Hematopoietic multipotent progenitor cell treated with erythropoietin and hydrocortisone succinate and interleukin-3 and kit ligand, for 15 days (in vitro differentiated cells): ENCODE results near the gene SHISAL2B.
"Not testable (repeated sequence)": the region's sequence is repeated elsewhere in the genome, so short reads cannot be mapped to it uniquely, and the experiment has no call there.

Source experiments
- DNase-seq: peaks from one replicate; pipeline ENCODE4 v3.0.0-alpha.2; 2015; ENCODE audit warnings: low spot score

The SHISAL2B gene

DNA sequence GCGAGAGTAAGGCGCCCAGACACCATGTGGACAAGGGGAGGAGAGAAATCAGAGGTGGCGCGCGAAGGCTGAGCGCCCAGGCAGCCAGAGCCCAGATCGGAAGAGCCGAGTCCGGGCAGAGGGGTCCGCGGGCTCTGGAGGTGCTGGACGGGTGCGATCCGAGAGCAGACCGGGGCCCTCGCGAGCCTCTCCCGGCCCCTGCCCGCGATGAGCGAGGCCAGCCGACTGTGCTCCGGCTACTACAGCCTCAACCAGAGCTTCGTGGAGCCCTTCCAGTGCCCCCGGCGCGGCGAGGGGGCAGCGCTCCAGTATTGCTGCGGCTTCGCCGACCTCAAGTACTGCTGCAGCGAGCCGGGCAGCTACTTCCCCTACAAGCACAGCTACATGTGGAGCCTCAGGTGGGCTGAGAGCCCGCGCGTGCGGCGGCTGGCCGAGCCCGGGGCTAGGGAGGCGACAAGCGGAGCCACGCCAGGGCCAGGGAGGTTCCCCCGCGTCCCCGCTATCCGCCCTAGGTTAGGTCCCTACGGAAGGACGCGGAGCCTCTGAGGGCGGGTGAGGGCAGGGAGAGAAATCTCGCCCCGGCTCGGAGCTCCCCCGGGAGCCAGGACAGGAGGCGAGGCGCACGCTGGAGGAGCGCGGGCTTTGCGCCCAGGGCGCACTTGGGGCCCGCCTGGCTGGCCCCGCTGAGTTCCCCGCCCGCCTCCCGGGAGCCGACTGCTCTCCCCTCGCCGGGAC is at the start of gene SHISAL2B:
TSS of gene SHISAL2B (plus strand) at position 87 of the 735 bp plus-strand sequence. CDS start at position 208, 121 bp downstream.
- no peak for DNase-seq

DNA sequence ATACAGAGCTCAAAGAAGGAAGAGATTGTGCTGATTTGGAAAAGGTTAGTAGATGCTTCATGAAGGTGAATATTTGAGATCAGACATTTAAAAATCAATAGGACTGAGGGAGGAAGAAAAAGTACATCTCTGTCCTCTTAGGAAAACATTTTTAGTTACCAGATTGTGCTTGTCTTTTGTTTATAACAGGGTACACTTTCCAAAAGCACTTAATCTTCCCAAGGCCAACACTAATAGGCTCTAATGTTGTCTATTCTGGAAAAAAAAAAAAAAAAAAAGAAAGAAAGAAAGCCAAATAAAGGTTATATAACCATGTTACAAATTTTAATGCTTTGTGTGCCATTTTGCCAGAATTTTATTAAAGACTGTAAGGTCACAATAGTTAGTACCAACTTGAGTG is 45.5 kb upstream of the SHISAL2B start:
- DNase-seq: no peak

DNA sequence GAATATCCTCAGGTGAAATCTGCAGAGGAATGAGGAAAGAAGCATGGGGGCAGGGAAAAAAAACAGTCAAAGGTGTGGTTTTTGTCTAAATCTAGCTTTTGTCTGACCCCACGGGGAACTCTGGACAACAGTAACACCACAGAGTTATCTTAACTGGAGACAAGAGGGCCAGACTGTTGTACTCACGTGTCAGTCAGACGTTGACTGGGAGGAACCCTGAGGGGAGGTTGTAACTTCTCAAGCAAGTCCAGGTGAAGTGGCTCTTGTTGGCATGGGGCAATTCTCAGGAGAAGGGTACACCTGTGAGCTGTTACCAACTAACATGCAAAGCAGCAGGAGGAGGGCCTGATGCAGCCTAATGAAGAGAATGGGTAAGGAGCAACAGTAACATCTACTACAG is 44.1 kb upstream of the SHISAL2B start:
- DNase-seq: no peak

DNA sequence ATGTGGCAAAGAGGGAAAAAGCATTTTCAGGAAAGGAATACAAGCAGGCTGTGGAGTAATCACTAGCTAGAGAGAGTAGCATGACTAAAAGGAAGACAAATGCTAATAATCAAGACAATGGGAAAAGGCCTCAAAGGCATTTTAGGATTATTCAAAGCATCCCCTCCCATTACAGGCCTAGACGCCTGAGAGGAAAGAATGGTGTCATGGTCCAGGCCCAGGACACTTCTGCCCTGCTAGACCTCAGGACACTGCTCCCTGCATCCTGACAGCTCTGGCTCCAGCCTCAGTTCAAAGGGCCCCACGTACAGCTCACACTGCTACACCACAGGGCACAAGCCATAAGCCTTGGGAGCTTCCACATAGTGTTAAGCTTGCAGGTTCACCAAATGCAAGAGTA is 40.8 kb upstream of the SHISAL2B start:
- no peak for DNase-seq

DNA sequence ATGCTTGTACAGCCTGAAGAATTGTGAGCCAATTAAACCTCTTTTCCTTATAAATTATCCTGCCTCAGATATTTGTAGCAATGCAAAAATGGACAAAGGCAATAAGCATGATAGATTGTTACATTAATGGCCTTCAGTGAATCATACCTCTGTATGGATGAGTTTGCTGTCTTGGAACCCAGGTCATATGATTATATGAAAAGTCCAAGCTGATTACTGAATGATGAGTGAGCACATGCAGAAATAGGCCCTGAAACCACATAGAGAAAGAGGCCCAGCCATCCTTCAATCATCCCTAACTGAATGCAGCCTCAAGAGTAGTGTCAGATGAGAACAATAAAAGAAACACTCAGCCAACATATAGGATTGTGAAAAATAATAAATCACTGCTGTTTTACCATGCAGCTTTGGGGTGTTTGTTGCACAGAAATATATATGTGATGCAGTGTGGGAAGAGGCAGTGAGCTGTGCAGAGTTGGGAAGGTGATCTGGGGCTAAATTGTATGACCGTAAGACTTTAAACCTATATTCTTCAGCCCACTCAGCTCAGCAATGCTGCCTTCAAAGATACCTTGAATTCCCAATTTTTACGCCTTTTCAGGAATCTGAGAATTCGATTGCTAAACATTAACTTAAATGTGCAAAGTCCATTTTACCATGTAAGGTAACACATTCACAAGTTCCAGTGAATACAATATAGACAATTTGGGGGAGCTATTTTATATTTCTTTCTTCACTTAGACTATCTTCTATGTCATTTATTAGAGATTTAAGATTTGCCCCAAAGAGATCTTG is 36.3 kb upstream of the SHISAL2B start:
- no peak for DNase-seq

DNA sequence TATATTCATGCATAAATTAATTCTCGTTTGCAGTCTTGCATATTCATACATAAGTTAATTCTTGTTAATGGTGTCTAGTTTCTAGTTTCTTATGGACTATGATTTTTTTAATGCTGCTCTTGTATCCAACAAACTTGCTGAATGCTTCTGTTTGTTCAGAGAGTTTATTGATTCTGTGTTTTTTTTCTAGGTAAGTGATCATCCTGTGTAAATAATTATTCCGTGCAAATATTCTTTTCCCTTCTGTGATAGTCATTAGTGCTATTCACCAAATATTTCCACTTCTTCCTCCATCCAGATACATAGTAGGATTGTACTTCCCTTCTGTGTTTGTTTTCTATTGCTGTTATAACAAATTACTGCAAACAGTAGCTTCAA is 35.8 kb upstream of the SHISAL2B start:
- DNase-seq: no peak

DNA sequence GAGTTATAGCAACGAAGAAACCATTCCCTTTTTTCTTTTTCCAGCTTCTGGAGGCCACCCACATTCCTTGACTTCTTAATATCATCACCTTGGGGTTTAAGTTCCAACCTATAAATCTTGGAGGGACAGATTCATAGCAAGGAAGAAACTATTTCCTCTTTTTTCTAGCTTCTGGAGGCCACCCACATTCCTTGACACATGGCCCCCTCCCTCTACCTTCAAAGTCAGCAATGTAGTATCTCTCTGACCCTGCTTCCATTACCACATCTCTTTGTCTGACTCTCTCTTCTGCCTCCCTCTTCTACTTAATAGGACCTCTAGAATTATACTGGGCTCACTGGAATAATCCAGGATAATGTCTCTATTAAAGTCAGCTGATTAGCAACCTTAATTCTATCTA is 34.7 kb upstream of the SHISAL2B start:
- DNase-seq: no peak

DNA sequence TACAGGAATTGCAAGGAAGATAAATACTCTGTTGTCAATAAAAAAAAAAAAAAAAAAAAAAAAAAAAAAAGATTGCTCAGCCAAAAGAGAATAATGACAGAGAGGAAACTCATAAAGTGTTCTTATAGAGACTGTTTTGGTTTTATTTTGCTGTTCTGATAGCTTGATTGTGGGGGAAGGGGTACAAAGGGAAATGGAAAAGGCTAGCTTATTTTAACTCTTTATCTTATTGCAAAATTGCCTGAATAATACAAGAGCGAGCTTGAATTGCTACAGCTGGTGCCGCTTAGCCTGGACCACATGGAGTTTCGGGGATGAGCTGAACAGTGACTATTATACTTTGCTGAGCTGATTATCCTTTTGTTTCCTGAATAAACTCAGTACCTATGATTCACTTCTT is 31.0 kb upstream of the SHISAL2B start:
- DNase-seq: no peak

DNA sequence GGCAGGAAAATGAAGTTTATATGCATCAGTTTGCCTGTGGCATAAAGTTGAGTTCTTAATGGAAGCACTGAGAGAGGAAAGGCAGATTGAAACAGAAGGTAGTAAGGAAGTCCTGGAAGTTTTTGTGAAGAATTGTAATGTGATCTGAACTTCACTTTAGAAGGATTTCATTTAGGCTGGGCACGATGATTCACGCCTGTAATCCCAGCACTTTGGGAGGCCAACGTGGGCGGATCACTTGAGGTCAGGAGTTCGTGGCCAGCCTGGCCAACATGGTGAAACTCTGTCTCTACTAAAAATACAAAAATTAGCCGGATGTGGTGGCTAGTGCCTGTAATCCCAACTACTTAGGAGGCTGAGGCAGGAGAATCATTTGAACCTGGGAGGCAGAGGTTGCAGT is 27.1 kb upstream of the SHISAL2B start:
- DNase-seq: not testable (repeated sequence)

DNA sequence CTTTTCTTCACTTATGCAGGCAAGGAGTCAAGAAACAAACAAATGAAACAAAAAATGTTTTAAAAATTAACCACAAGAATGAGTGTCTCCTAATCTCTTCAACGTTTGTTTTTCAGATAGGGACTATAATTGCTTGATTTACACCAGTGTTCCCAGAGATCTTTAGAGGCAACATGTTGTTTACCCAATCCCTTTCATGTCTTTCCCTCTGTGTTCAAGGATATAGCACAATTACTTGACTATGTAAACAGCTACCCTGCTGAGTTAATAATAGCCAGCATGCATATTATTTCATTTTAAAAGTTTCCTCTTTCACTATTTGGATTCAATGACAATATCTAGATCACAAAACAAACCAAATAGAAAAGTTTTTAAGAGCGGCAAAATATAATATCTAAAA is 25.1 kb upstream of the SHISAL2B start:
- DNase-seq: no peak

DNA sequence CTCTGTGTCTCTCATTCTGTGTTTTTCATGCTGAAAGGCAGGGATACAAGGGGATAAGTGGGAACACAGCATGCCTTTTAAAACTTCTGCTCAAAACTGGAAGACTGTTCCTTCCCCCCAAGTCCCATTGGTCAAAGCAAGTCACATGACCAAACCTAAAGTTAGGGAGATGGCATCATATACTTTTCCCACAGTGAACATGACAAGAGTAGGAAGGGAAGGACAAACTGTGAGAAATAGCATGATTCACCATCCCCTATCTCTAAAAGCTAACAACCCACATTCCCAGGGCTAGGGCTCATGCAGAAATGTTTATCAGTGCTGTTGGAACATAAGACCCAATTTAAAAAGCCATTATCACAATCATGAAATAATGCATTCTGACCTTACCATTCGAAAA is 24.2 kb upstream of the SHISAL2B start:
- DNase-seq: no peak

DNA sequence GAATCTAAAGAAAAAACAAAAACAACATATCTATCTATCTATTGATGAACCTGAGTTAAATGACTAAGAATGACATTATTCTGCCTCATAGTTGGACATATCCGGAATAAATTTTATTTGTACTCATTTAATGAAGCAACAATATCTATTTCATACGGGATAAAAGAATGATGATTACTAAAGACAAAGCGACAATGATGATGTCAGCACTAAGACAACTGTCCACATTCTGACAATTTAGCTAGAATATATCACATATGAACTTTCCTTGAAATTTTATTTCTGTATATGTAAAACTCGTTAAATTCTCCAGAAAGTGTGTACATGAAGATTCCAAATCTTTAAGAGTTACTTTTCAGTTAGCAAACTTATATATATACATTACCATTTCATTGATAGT is 23.2 kb upstream of the SHISAL2B start:
- DNase-seq: no peak

DNA sequence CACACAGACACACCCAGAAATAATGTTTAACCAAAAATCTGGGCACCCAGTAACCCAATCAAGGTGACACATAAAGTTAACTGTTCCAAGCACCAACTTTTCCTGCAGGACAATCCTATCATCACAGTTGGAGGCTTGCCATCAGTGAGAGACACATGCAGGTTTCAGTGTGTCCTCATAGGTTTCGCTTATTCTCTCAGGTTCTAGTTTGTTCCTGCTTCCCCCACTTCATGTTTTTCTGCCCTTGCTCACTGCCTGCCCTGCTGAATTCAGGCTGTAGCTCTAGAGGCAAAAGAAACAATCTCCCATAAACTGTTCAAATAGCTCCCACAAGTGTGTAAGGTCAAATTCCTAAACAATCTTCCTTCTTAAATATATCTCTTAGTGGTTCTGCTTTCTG is 20.0 kb upstream of the SHISAL2B start:
- no peak for DNase-seq

DNA sequence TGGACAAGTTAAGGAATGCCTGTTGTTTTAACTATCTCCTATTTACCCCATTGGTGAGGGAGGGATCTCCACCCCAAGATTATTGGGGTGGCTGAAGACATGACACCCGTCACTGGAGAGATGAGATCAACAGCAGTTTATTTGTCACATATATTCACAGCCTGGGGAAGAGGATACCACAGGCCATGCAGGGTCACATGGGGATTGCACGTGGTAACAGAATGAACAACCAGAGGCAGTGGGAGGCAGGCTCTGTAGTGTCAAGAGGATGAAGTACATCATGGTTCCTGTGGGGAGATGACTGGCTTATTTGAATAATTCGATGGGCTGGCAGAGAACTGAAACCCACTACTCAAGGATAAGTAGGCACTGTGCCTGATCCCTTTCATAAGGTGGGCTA is 18.6 kb upstream of the SHISAL2B start:
- DNase-seq: no peak

DNA sequence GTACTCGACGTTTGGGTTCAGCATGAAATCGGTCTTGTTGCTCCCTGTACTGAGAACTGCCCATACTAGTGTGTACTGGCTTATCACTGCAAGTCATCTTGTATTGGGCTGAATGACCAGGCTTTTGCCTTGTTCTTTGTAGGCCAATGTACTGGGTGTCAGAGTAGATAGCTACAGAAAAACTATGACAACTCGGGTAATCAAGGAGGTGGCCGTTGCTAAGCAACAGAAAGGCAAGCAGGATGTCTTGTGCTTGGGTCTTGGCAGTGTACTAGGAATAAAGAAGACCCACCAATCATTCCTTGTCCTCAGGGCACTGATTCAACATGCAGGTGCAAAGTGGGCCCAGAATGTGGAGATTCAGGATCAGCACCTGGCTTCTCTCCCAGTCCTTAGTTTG is 11.9 kb upstream of the SHISAL2B start:
- DNase-seq: no peak

DNA sequence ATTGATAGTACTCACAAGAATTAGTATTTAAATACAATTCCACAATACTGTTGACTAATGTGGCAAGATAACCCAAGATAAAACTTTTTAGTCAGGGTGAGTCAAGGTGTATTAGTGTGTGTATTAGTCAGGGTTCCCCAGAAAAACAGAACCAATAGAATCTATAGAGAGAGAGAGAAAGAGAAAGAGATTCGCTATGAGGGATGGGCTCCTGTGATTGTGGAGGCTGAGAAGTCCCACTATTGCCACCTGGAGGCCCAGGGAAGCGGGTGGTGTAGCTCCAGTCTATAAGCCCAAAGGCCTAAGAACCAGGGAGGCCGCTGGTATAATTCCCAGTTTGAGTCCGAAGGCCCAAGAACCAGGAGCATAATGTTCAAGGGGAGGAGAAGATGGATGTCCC is 10.0 kb upstream of the SHISAL2B start:
- no peak for DNase-seq

DNA sequence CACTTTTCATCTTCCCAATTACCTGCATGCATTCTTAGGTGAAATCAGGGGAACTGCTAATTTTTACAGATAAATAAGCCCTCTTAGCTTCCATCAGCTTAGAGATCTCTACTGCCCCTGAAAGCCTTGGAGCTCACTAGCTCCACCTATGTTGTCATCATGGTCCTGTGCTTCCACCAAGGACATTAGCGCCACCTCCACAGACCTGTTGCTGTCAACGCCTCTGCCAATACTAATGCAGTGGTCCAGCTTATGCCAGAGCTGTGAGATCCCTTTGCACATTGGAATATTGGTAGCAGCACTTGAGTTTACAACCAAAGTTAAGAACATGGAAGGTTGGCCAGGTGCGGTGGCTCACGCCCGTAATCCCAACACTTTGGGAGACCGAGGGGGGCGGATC is 7.7 kb upstream of the SHISAL2B start:
- no peak for DNase-seq

DNA sequence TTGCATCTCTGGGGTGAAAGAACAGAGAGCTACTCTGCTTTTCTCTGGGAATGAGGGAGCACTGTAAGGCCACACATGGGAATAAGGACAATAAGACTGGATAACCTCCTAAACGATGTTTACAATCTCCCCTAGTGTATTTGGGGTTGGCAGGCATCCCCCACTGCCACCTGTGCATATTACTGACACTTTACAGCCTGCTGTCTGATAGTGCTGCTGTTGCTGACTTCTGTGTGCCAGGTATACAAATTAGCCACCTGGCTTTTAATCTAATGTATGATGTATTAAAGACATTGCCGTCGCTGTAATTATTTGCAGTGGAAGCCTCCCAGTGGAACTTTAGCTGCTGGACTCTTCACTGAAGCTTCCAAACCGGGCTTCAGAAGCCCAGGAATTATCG is 4.4 kb upstream of the SHISAL2B start:
- no peak for DNase-seq

DNA sequence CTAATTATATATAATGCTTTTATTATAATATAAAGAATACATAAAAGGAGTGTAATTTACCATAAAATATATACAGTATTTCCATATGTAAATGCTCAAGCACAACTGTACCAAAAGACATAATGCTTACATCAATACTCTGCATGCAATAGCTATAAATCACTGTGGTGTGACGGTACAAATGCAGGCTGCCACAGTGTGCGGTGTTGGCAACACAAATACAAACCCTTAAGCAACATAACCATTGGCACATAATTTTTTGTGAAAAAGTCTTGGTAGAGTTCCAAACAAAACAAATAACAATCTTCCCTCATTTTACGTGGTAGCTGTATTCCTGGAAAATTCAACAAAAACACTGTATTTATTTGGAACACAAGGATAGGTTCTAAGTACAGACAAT is 1.9 kb upstream of the SHISAL2B start:
- no peak for DNase-seq

DNA sequence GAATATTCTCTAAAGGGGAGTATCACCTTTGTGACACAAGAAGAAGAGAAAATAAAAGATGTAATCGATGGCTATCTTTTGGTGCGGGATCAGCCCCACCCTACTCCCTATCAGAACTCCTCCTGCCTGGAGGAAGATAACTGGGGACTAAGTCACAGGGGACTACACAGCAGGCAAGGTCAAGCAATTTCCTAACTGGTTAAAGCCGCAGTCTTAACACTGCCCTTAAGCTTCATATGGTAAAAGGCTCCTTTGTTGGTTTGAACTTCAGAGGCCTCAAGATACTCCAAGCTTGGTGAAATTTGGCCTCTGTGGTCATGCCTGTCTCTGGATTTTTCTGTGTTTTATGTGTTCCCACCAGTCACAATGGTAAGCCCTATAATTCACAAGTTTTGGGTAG is 1.3 kb upstream of the SHISAL2B start:
- DNase-seq: no peak

DNA sequence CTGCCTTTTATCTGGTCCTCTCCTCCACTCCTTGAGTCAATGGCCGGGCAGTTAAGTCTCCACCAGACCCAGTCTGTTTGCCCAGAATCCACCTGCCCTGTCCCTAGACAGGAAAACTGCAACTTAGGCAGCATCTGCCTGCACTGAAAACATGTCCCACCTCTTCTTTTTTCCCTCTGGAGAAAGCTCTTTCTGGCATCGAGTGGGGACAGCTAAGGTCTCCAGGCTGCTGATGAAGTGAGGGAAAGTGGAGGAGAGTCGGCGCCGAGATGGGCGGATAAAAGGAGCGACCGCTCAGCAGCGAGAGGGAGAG is 243 bp upstream of the SHISAL2B start:
- no peak for DNase-seq

DNA sequence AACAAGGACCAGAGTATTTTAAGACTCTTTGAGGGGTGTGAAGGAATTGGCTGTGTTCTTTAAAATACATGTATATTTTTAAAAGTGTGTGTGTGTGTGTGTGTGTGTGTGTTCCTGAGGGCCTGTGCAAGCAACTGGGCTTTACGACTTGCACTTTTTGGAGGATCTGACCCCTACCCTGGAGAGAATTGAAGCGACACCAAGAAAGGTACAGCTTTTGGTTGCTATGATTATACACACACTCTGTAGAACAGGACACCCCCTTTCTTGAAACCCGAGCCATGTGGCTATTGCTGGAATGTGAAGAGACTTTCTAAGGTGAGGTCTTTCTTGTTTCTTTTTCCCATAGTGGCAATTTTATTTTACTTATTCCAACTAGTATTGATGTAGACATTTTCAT is 988 bp downstream of the SHISAL2B start:
- no peak for DNase-seq

DNA sequence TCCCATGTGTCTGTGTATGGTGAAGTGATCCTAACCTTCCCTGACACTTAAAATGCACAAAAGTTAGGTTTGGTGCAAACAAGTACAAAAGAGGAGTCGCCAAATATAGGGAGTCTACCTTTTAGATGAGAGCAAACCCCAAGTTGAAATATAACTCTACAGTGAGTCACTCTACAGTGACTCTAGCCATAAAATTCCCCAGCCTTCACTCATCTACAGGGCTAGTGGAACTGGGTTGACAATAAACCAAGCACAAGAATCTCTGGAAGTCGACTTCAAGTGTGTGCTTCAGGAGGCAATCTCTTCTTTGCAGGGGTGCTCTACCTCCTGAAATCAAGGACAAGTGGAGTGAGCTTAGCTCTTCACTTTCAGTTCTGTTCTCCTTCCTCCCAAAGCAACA is 3.3 kb downstream of the SHISAL2B start:
- DNase-seq: no peak

DNA sequence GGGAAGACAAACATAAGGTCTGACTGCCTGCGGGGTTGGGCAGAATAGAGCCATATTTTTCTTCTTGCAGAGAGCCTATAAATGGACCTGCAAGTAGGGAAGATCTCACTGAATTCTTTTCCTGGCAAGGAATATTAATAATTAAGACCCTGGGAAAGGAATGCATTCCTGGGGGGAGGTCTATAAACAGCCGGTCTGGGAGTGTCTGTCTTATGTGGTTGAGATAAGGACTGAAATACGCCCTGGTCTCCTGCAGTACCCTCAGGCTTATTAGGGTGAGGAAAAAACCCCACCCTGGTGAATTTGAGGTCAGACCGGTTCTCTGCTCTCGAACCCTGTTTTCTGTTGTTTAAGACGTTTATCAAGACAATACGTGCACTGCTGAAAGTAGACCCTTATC is 6.1 kb downstream of the SHISAL2B start:
- not testable (repeated sequence) for DNase-seq
